GM12892 (cell line): ENCODE measurements around the gene IGSF21.

Source experiments
- DNase-seq: peaks from one replicate; pipeline ENCODE4 v3.0.0; 2011; ENCODE audit not compliant: insufficient read length
- FAIRE-seq: peaks from 2 replicates; lab custom pipeline; 2011; peaks lifted over from hg19 to GRCh38; lab: Jason Lieb, UNC
- POLR2A ChIP-seq: IDR thresholded peaks from 2 replicates; pipeline ENCODE4 v1.6.1; 2011; ENCODE audit warnings: low read depth, low read length, control low read depth
- POLR2AphosphoS5 ChIP-seq: IDR thresholded peaks from 2 replicates; pipeline ENCODE4 v1.6.1; 2011; ENCODE audit warnings: low read depth, low read length, control low read depth
- TAF1 ChIP-seq: IDR thresholded peaks from 2 replicates; pipeline ENCODE4 v1.6.1; 2011; ENCODE audit warnings: low read depth, mild to moderate bottlenecking, control low read depth, low read length, borderline replicate concordance

IGSF21 gene

GRCh38 chr1:18192182-18192581 is 84.6 kb downstream of the IGSF21 start:
- TF ChIP-seq POLR2A (no peak), TAF1 (no peak), POLR2AphosphoS5 (no peak)
- DNase-seq = no peak
- FAIRE-seq = no peak

GRCh38 chr1:18192974-18193373 is 85.4 kb downstream of the IGSF21 start:
- FAIRE-seq = no peak
- TF ChIP-seq TAF1 = no peak
- TF ChIP-seq POLR2A = no peak
- TF ChIP-seq POLR2AphosphoS5 = no peak
- no peak for DNase-seq

- TF ChIP-seq TAF1 (no peak), POLR2AphosphoS5 (no peak), POLR2A (no peak)
- DNase-seq (no peak), FAIRE-seq (no peak)
These were observed 89.7 kb downstream of the IGSF21 start for GRCh38 chr1:18197299-18197698.

- FAIRE-seq (no peak), DNase-seq (no peak)
- TF ChIP-seq TAF1 (no peak), POLR2AphosphoS5 (no peak), POLR2A (no peak)
These were observed 90.7 kb downstream of the IGSF21 start for GRCh38 chr1:18198260-18198659.

- DNase-seq (no peak), FAIRE-seq (no peak)
- TF ChIP-seq TAF1 = no peak
- no peak for TF ChIP-seq POLR2A
- no peak for TF ChIP-seq POLR2AphosphoS5
These were observed 91.9 kb downstream of the IGSF21 start for GRCh38 chr1:18199462-18199861.

- FAIRE-seq = no peak
- TF ChIP-seq POLR2A (no peak), POLR2AphosphoS5 (no peak), TAF1 (no peak)
- DNase-seq = no peak
These were observed 92.6 kb downstream of the IGSF21 start for GRCh38 chr1:18200136-18200717.

- DNase-seq (no peak), FAIRE-seq (no peak)
- TF ChIP-seq POLR2A (no peak), TAF1 (no peak), POLR2AphosphoS5 (no peak)
These were observed 93.3 kb downstream of the IGSF21 start for GRCh38 chr1:18200918-18201317.

- TF ChIP-seq TAF1 = no peak
- TF ChIP-seq POLR2A = no peak
- no peak for TF ChIP-seq POLR2AphosphoS5
- DNase-seq = no peak
- FAIRE-seq = no peak
These were observed 94.6 kb downstream of the IGSF21 start for GRCh38 chr1:18201997-18202719.

- FAIRE-seq = no peak
- no peak for TF ChIP-seq TAF1
- TF ChIP-seq POLR2A = no peak
- no peak for DNase-seq
These were observed 96.0 kb downstream of the IGSF21 start for GRCh38 chr1:18203645-18204044.

GRCh38 chr1:18204575-18204974 is 97.0 kb downstream of the IGSF21 start:
- TF ChIP-seq POLR2A = no peak
- TF ChIP-seq TAF1 = no peak
- TF ChIP-seq POLR2AphosphoS5 = no peak
- no peak for FAIRE-seq
- DNase-seq = no peak

- DNase-seq (no peak), FAIRE-seq (no peak)
- TF ChIP-seq POLR2A = no peak
- TF ChIP-seq TAF1 = no peak
- TF ChIP-seq POLR2AphosphoS5 = no peak
These were observed 97.7 kb downstream of the IGSF21 start for GRCh38 chr1:18205319-18205718.

- FAIRE-seq (no peak), DNase-seq (no peak)
- TF ChIP-seq POLR2AphosphoS5 (no peak), TAF1 (no peak), POLR2A (no peak)
These were observed 104.2 kb downstream of the IGSF21 start for GRCh38 chr1:18211764-18212163.
